ENCODE measurements around the gene FXR1.

DNA sequence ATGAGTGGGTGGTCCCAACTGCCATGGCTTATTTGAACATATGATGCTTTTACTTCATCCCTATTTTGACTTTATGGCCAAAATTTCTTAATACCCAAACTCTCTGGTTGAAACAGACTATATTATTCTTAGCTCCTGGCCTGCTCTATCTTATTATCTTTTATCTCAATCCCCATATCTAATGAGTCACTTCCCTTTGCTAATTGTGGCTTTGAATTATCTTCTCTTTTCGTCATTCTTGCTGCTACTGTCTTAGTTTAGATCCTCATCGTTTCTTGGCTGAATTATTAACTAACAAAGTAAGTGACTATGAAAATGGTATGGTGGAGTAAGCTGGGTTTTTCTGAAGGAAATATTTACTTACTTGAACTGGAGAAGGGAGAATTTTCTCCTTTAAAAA lies 105.2 kb downstream of the FXR1 start:
- TF ChIP-seq EZH2phosphoT487 (IDR thresholded peaks at IDR 0.05; ENCODE audit: borderline replicate concordance, low read length) (no peak), CTCF (IDR thresholded peaks at IDR 0.05; ENCODE audit: low read depth, low read length, poor library complexity, severe bottlenecking) (no peak)

Data from DOHH2 (cell line).